ENCODE measurements around the gene HOXD9. TPM values are rescaled to one million over a fixed set of nuclear protein-coding genes. Genes with fewer than 3 reads are reported as not detected.
A peak's percentile ranks its signal among the peaks of the same experiment; 100 is the strongest.

HOXD9 gene
- total and polyA plus RNA-seq, 2 donors (not counting 3 experiments of a cell fraction or from before 2014, with no cell fraction given), result 1.9 to 3.5 TPM

GRCh38 chr2:176170602-176171305 is 48.2 kb downstream of the HOXD9 start:
- BruUV-seq (replicated peaks), result no TSS peak
- no peaks in the 10 kb centered on the region for H3K4me1 ChIP-seq (ENCODE audit: control insufficient read depth, extremely low read depth, insufficient read depth, low read length)
- peaks cover 0 to 2% of the 10 kb centered on the region in 2 experiments for H3K27me3 ChIP-seq (ENCODE audit: control insufficient read depth in 2 of 2, insufficient read depth in 2 of 2, low read length in 2 of 2)
- DNase-seq (ENCODE audit: low read depth, low spot score) (peak; percentile 17), FAIRE-seq (no peak)
- H3K27ac ChIP-seq (ENCODE audit: insufficient read depth, low read depth, low read length), result no peak overlapping the region
- H3K4me2 ChIP-seq (ENCODE audit: insufficient read depth, low read length), result no peak overlapping the region
- H3K4me3 ChIP-seq (replicated peaks in 1 of 3; ENCODE audit: insufficient read depth in 1 of 3, low read depth in 1 of 3, low read length in 3 of 3), result no peak overlapping the region
- no peaks in the 10 kb centered on the region for H3K9me3 ChIP-seq (replicated peaks; ENCODE audit: control insufficient read depth, insufficient read depth, low read length)
- dilution Hi-C loops (cut with MboI; ENCODE audit: extremely low pct_ligation_motif_present, low sequenced_read_pairs) (no loop called here), intact Hi-C loops (cut with micrococcal nuclease) (no loop called here)
- CTCF ChIA-PET, result interaction anchor here (1.1 to 1.8 kb wide), 2 partner anchors 9 to 384 kb away, joined by 4 to 5 read pairs; no protein-coding TSS in a partner anchor
- H3K9ac ChIP-seq (replicated peaks; ENCODE audit: extremely low read depth, insufficient read depth, low read length), result no peak overlapping the region
- H3K79me2 ChIP-seq (ENCODE audit: control insufficient read depth, insufficient read depth, low read length), result no peaks in the 10 kb centered on the region
- POLR2A ChIA-PET, result no interaction called here
- H2AFZ ChIP-seq (ENCODE audit: low read depth, low read length), result no peak overlapping the region
- no peaks in the 10 kb centered on the region for H4K20me1 ChIP-seq (replicated peaks; ENCODE audit: control insufficient read depth, extremely low read depth, insufficient read depth, low read length)
- H3K36me3 ChIP-seq (ENCODE audit: control insufficient read depth in 2 of 2, extremely low read depth in 1 of 2, insufficient read depth in 2 of 2, low read length in 2 of 2), result no peaks in the 10 kb centered on the region
- no peak for TF ChIP-seq MYC (IDR thresholded peaks at IDR 0.05; ENCODE audit: low read depth, low read length)
- no peak for TF ChIP-seq JUN (IDR thresholded peaks at IDR 0.05; ENCODE audit: borderline replicate concordance, insufficient read depth, insufficient read length, low read depth)
- no peak for TF ChIP-seq POLR2AphosphoS5 (IDR thresholded peaks at IDR 0.05; ENCODE audit: insufficient read depth, low read depth, low read length)
- no peak for TF ChIP-seq CTCF (IDR thresholded peaks at IDR 0.05; ENCODE audit: extremely low read depth in 1 of 2, insufficient read depth in 1 of 2, low read depth in 1 of 2, low read length in 2 of 2)
- TF ChIP-seq MAX (IDR thresholded peaks at IDR 0.05; ENCODE audit: insufficient read depth, insufficient read length), result no peak
- TF ChIP-seq FOS (IDR thresholded peaks at IDR 0.05; ENCODE audit: borderline replicate concordance, insufficient read depth, low read length), result no peak
- TF ChIP-seq POLR2A (IDR thresholded peaks at IDR 0.05; ENCODE audit: low read depth, low read length), result no peak
- no peak for TF ChIP-seq EZH2 (IDR thresholded peaks at IDR 0.05; ENCODE audit: borderline replicate concordance, low read depth, low read length, severe bottlenecking)
- no peak for TF ChIP-seq GATA2 (IDR thresholded peaks at IDR 0.05; ENCODE audit: insufficient read depth, insufficient read length, low read depth, low read length)
- H3K9me1 ChIP-seq (replicated peaks; ENCODE audit: control insufficient read depth, extremely low read depth, insufficient read depth, low read length), result no peaks in the 10 kb centered on the region

All from endothelial cell of umbilical vein (primary cell).